ENCODE results near the gene ZNF821.
"Not testable (repeated sequence)": the region's sequence is repeated elsewhere in the genome, so short reads cannot be mapped to it uniquely, and the experiment has no call there.

ZNF821 gene

DNA sequence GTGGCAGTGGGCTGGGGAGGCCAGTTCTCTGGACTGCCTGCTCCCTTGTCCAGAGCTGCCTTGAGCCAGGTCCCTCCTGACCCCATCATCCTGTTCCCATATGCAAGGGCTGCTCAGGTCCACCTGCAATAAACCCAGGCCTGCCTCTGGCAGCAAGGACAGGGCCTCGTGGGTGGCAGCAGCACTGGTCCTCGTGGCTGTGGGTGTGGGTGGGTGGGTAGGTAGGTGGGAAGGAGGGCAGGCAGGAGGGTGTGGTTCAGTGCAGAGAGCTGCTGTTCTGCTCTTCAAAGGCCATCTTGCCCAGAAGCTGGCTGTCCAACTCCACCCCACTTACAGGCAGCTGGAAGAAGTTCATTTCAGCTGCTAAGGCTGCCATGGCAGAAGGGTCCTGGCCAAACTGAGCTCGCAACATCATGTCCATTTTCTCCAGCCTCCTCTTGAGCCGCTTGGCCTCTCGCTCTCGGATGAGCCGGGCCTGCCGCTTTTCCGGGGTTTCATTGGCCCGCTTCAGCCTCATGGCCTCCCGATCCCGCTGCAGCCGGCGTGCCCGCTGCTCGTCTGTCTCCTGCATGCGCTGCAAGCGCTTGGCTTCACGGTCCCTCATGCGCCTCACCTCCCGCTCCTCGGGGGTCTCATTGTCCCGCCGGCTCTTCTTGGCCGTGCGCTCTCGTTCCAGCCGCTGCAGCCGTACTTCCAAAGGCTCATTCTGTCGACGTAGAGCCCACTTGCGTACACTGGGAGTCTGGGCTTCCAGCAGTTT is 24.0 kb downstream of the ZNF821 start:
- no peak for DNase-seq

DNA sequence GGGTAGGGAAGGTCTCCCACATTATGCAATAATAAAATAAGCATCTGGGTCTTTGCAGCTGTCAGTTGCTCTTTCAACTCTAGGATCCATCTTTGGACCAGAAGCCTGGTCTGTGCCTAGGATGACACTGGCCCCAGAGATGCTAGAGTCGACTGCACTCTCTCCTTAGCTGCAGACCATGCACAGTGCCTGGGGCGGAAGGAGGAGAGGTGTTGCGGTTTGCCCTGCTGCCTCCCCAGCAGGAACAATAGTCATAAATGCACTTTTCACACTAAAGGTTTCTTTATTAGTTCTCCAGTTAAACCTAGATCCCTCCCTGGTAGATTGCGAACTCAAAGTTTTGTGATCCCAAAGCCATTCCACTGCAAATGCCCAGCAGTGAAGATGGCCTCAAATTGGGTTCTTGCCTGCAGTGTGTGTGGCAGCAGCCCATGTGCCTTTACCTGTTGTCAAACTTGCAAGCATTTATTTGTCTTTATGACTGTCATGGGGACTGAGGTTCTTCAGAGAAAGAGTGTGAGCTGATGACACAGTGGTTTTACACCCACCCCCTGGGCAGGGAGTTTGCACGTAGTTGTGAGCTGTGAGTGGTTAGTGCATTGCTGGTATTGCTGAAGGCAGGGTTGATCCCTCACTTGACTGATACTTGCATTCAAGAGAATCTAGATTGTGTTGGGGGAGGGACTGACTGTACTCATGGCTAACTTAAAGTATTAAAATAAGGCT is 27.9 kb downstream of the ZNF821 start:
- peak; percentile 7 for DNase-seq

DNA sequence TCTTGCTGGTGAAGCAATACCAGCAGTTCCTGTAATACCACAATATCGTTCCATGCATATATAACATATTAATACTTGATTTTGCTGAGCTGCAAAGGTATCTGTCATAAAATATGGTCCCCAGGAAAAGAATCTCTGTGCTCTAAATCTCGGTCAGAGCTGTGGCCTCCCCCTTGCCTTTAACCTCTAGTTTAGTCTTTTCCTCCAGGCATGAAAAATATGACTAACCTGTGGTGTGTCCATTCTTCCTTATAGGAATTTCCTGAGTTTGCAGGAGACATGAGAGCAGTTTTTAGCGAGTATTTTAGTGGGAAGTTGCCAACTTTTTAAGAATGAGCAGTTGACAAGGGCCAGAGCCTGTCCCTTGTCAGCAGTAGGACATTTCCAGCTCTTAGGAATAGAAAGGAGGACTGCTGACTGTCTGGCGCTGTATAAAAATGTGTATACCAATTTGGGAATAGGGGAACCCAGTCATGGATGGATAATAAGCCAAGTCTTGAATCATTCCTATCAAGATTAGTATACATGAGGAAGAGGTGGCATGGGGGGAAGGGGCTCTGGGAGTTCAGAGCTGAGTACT is 29.5 kb downstream of the ZNF821 start:
- no peak for DNase-seq

DNA sequence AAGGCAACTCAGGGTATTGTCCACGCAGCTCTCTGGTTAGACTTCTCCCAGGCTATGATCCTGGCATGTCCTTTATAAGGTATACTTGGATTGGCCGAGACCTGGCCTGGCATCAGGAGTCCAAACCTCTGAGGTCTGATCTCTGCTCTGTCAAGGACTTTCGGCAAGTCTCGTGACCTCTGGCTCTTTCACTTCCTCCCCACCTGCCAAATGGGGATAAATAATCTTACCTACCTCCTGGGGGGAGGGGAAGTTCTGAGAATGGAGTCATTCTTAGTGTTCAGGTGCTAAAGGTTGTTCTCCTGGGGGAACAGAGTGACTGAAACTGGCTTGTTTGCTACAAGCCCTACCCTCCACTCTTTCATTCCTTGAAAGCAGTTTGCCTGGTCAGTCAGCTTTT is 30.6 kb downstream of the ZNF821 start:
- DNase-seq: no peak

DNA sequence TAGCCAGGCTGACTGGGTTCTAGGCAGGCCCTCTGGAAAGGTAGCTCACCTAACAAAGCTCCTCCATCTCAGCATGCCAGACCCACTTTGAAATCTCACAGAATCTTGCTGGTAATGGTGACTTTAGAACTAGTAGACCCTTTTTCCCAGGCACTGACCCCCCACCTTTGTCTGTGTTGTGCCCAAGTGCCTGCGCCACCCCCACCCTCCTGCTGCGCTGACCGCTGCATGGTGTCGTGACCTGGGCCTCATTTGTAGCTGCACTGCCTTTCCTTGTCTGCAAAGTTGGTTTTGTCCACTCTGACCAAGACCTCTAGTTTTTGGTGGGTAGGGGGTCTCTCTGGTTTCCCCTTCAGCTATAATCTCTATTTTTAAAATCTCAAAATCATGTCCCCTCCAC is 31.4 kb downstream of the ZNF821 start:
- no peak for DNase-seq

DNA sequence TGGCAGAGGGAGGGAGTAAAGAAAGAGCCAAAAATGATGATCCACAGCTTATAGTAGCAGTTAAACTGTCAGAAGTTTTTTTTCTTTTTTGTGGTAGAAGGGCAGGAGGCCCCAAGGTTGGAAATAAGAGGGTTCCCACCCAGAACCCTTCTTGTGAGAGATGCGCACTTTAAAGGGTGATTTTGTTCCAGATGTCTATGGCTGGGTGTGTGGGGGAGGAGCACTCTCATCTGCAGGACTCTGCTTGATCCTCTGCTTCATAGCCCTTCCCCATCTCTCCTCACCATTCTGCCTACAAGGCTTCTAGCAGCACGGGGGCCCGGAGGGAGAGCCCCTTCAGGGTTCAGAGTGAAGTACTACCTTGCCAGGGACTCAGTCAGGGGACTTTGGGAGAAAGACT is 31.8 kb downstream of the ZNF821 start:
- DNase-seq: no peak

DNA sequence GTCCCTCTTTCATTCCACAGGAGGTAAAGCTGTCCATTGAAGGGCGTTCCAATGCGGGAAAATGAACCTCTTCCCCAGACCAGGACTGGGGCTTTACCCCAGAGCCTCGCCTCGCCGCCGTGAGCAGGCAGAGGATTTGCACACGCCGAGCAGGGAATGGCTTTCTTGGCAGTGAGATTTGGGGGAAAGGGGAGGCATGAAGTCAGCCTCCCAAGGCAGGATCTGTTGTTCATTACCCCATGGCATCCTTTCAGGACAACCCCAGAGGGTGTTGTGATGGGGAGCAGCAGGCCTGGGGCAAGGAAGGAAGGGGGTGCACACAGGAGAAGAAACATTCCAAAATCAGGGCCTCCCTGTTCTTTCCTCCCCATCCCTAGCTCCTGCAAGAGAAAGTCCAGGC is 32.2 kb downstream of the ZNF821 start:
- no peak for DNase-seq

DNA sequence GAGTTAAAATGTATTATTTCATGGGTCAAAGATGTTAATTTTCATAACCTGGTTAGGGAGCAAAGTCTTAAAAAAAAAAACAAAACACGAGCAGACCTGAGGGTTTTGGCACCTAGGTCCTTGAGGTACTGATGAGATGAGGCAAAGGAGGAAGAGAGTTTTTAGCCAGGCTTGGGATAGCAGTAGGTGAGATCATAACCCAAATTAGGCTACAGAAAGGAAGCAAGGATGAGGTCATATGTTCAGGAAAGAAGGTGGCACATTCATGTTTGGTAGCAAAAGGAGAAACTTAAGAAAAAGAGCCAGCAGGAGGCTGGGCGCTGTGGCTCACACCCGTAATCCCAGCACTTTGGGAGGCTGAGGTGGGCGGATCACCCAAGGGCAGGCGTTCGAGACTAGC is 35.4 kb downstream of the ZNF821 start:
- no peak for DNase-seq

DNA sequence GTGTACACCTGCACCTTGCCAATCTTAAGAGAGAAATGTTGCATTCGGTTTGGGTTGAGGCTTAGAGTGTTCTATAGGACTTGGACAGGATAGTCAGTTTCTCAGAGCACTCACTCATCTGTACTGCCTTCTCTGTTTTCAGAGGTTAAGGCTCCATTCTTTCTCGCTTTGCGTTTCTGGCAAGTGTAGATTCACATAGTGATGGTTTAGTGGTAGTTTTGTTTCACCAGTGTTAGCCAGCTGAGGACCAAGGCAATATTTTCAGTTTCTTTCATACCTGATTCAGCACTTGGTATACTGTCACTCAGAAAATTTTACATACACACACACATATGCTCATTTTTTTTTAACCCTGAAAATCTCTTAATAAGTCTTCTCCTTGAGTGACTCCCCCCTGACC is 36.9 kb downstream of the ZNF821 start:
- no peak for DNase-seq

DNA sequence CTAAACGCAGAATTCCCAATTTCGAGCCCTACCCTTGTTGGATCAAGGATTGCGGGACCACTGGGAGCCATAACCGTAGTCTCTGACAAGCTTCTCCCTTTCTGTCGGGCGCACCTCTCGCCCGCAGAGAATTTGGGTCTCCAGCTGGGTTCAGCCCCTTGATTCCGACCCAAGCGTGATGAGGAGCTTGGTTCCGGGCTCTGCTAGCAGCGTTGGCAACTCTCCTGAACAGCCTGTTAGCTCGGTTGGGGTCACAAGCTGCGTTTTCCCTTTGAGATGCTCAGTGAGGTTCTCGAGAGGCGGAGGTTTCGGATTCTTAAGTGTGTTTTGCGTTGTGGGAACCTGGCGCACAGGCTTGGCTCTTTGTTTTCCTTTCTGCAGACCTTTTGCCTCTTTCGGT is 37.6 kb downstream of the ZNF821 start:
- DNase-seq: peak; percentile 3

DNA sequence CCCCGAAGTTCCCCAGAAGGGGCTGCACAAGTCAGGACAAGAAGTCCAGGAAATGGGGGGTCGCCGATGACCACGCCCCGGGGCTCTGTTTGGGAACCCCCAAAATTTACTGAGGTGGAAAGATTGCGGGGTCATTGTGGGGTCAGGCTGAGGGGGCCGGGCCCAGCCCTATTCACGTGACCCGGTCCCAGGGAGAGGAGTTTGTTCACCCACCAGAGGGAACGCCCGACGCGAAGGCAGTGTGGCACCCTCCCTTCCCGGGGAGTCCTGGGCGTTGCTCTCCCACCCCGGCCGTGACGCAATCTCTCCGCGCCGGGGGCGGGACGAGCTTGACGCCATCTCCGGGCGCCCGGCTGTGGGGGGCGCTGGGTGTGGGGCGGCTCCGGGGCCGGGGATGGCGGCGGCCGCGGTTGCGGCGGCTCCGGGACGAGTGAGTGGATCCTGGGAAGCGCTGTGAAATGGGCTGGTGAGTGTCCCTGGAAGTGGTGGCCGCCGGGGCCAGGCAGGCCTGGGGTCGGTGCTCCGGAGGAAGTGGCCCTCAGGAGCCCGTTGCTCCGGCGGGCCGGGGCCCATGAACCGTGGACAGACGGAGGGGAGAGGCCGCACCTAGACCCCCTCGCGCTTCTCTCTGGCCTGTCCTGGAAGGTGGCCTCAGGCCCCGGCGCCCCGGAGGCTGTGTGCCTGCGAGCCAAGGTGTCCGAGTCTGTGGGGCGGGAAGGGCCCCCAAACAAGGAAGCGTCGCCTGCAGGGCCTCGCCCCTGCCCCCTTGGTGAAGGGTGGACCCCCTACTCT is 38.1 kb downstream of the ZNF821 start, which contains the start of gene ATXN1L:
ATXN1L (plus strand) TSS at position 338 of the 792 bp plus-strand sequence. CDS start 3,765 bp downstream, outside the sequence.
- DNase-seq: peak; percentile 93

DNA sequence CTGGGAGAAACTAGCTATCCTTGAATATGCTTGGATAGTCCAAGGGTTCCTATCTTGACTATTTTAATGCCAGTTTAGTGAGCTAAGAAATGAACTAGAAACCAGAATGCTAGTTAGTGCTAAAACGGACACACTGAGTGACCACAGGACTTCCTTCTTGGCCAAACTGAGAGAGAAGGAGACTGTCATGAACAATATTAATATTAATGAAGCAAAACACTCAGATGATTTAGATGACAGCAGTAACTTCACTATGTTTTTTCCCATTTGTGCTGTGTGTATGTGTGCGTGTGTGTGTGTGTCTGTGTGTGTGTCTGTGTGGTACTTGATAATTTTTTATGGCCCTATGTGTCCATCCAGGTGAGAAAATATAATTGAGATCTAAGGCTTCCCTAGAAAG is 40.4 kb downstream of the ZNF821 start:
- DNase-seq: no peak

DNA sequence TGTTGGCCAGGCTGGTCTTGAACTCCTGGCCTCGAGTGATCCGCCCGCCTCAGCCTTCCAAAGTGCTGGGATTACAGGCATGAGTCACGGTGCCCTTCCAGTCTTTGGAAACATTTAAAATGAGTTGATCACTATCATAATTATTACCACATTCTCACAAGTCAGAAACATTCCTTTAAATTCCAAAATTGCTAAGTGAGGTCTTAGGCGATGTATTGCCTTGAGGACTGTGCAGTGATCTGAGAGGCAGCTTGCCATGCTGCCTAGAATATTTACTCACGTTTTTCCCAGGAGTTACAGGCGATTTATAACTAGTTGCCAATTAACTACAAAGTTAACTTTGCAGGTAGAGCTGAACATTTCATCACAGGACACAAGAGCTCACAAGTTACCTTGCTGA is 43.9 kb downstream of the ZNF821 start:
- DNase-seq: no peak

DNA sequence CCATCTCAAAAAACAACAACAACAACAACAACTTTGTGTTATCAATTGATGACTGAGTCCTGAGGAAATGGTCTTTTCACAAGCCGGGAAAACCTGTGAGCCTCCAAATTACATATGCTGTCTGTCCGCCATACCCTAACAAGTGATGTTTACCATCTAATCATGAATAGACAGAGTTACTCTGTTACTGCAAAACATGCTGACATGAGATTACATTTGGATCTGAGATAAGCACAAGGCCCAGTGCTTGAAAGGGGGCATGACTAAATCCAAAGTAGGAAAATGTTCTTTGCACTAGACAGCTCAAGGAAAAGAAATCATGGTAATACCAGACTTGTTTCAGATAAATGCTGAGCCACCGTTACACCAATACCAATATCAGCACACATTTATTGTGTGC is 46.8 kb downstream of the ZNF821 start:
- no peak for DNase-seq

DNA sequence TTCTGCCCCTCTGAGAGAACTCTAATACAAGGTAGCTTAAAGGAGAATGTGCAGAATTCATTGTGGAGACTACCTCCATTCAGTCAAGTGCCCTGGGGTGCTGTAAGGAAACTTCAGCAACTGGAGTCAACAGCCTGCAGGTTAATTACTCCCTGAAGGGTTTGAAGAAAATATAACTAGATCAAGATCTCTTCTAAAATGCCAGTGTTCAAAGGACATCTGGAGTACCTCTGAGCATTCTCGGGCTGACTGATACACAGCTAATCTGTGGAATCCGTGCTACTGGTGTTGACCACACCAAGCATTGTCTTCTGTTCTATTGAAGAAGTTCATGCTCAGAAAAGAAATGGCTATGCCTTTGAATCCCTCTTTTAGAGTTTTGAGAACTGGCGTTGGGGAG is 49.7 kb downstream of the ZNF821 start:
- DNase-seq: no peak

DNA sequence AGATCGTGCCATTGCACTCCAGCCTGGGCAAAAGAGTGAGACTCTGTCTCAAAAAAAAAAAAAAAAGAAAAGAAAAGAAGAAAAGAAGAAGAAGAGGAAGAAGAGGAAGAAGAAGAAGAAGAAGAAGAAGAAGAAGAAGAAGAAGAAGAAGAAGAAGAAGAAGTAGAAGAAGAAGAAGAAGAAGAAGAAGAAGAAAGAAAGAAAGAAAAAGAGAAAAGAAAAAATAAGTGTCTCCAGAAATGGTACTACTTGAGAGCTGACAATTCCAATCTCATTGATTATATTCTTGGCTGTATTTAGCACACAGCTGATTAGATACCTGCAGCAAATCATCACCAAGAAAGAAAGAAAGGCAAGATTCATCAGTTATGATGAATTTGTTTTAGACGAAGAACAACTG is 51.9 kb downstream of the ZNF821 start:
- not testable (repeated sequence) for DNase-seq

DNA sequence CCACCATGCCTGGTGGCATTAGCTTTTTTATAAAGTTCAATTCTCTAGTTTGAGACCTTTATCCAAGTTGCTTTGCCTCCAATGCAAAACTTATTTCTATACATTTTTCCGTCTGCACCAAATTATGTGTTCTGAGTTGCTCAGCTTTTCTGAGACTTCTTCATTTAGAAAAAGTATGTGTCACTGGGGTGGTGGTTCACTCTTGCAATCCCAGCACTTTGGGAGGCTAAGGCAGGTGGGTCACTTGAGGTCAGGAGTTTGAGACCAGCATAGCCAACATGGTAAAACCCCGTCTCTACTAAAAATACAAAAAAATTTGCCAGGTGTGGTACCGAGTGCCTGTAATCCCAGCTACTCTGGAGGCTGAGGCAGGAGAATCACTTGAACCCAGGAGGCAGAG is 52.3 kb downstream of the ZNF821 start:
- DNase-seq: not testable (repeated sequence)

DNA sequence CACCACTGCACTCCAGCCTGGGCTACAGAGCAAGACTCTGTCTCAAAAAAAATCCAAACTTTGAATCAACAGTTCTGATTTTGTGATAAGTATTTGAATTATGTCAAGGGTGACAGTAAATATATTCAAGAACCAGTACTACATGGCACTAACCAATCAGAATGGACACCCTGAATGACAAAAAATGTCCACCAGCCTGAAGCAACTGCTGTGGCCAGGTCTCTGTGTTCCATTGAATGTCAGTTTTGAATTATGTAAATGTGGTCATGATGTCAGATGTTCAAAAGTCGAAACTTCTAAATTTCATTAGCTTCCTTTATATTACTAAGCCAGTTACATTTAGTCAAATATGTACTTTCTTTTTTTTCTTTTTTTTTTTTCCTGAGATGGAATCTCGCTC is 53.6 kb downstream of the ZNF821 start:
- no peak for DNase-seq

DNA sequence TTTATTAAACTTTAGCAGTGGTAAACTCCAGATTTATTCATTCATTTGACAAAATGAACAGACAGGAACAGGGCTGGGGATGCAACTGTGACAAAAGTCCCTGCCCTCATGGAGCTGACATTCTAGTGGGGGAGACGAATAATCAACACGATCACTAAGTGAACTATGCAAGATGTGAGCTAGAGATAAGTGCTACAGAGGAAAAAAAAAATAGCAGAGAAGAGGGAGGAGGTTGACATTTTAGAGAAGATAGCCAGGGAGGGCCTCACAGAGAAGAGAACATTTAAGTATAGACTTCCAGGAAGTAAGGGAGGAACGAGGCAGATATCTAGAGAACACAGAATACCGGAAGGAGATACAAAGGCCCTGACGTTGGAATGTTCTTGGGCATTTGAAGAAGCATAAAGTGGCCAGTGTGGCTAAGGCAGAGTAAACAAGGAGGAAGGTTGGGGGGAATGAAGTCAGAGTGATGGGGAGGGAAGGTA is 57.4 kb downstream of the ZNF821 start:
- no peak for DNase-seq

DNA sequence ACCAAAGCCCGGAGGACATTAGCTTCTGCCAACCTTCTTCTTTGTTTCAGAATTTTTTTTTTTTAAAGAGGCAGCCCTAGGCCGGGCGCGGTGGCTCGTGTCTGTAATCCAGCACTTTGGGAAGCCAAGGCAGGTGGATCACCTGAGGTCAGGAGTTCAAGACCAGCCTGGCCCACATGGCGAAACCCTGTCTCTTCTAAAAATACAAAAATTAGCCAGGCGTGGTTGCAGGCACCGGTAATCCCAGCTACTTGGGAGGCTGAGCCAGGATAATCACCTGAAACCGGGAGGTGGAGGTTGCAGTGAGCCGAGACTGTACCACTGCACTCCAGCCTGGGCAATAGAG is 66.9 kb downstream of the ZNF821 start:
- DNase-seq: not testable (repeated sequence)

DNA sequence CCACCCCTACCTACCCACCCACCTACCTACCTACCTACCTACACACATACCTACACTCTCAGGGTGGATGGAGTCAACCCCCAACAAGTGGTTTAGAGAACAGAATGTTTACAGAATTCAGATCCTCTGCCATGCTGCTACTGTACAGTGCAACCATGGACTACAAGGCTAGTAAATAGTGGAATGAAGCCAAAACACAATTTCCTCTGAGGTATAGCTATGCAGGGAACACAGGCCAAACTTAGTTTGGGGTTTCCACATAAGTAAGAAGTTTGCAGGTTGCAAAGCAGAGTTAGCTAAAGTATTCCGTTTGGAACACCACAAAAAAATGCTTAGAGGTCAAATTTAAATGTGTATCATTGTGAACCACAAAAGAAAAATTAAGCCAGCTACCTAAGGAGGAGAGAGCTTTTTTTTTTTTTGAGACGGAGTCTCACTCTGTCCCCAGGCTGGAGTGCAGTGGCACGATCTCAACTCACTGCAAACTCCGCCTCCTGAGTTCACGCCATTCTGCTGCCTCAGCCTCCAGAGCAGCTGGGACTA is 72.7 kb downstream of the ZNF821 start:
- DNase-seq: peak; percentile 43

DNA sequence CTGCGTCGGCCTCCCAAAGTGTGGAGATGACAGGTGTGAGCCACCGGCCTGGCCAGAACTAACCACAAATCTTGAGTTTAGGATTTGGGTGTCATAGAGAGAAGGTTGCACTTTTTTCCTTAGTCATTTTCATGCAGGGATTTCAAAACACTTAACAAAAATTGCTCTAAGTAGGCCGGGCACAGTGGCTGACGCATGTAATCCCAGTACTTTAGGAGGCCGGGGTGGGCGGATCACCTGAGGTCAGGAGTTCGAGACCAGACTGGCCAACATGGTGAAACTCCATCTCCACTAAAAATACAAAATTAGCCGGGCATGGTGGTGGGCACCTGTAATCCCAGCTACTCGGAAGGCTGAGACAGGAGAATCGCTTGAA is 73.8 kb downstream of the ZNF821 start:
- not testable (repeated sequence) for DNase-seq

All from central memory CD4-positive, alpha-beta T cell (primary cell).